PC-9 (cell line): ENCODE measurements around the gene P2RX5.

Experiments used
- EZH2 ChIP-seq: fragments of 200-600 bp; sonication (generic); IDR thresholded peaks from 2 replicates; pipeline ENCODE4 v1.8.0; 2017; ENCODE audit warnings: antibody characterized with exemption, low read depth
- TF ChIP-seq, protein P1 (sequence below): fragments of 200-600 bp; sonication (generic); conservative IDR thresholded peaks from 2 replicates; pipeline ENCODE4 v1.6.1; 2017; ENCODE audit warnings: mixed run types, antibody characterized with exemption, mild to moderate bottlenecking, moderate library complexity

DNA sequence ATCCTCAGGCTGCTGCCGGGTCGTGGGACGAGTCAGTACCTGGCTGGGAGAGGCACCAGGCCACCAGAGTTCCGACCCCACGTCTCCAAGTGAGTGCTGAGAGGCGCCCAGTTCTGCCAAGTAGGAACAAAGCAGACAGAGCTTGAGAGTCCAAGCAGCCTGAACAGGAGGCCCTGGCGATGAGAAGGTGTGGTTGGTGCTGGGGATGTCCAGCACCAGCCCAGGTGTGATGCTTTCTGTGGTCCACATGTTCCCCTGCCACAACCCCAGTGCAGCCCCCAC, 38.4 kb downstream of the P2RX5 start:
- TF ChIP-seq, protein P1, sequence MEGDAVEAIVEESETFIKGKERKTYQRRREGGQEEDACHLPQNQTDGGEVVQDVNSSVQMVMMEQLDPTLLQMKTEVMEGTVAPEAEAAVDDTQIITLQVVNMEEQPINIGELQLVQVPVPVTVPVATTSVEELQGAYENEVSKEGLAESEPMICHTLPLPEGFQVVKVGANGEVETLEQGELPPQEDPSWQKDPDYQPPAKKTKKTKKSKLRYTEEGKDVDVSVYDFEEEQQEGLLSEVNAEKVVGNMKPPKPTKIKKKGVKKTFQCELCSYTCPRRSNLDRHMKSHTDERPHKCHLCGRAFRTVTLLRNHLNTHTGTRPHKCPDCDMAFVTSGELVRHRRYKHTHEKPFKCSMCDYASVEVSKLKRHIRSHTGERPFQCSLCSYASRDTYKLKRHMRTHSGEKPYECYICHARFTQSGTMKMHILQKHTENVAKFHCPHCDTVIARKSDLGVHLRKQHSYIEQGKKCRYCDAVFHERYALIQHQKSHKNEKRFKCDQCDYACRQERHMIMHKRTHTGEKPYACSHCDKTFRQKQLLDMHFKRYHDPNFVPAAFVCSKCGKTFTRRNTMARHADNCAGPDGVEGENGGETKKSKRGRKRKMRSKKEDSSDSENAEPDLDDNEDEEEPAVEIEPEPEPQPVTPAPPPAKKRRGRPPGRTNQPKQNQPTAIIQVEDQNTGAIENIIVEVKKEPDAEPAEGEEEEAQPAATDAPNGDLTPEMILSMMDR = no peak
- TF ChIP-seq EZH2 = no peak
